Tibial artery (tissue), 4 donors: ENCODE measurements around the gene LGR6.

Experiments used
- DNase-seq, 2 donors: peaks; one replicate each; pipeline ENCODE4 v3.0.0-alpha.2; 2019
- H3K27ac ChIP-seq, 2 donors: fragments of 200-600 bp; sonication (generic) in 1 of 2; 1 replicate in 1 of 2; 2 replicates in 1 of 2; pipeline ENCODE4 v1.5.1; 2018 to 2019; ENCODE audit warnings: mild to moderate bottlenecking in 1 of 2
- H3K27me3 ChIP-seq, 2 donors: fragments of 200-600 bp; sonication (generic) in 1 of 2; one replicate each; pipeline versions ENCODE4 v1.5.1 to v1.6.0; 2016 to 2019
- H3K36me3 ChIP-seq, 3 donors: fragments of 200-600 bp; sonication (generic) in 2 of 3; one replicate each; pipeline ENCODE4 v1.5.1; 2016 to 2019; ENCODE audit warnings: mild to moderate bottlenecking in 2 of 3
- H3K4me1 ChIP-seq, 4 donors: fragments of 200-600 bp; sonication (generic) in 2 of 4; 1 replicate in 3 of 4; 2 replicates in 1 of 4; pipeline ENCODE4 v1.5.1; 2016 to 2019
- H3K4me3 ChIP-seq, 2 donors: fragments of 200-600 bp; sonication (generic) in 1 of 2; 1 replicate in 1 of 2; 2 replicates in 1 of 2; pipeline ENCODE4 v1.5.1; 2018 to 2019; ENCODE audit warnings: mild to moderate bottlenecking in 2 of 2
- H3K9me3 ChIP-seq, 3 donors: fragments of 200-600 bp; sonication (generic) in 1 of 3; one replicate each; pipeline ENCODE4 v1.5.1; 2016 to 2019
- CTCF ChIP-seq, 2 experiments: fragments of 200-600 bp in 1 of 2; fragments of 450-650 bp in 1 of 2; IDR thresholded peaks; one replicate each; pipeline ENCODE4 v1.5.1; 2017 to 2019; ENCODE audit warnings: antibody characterized with exemption in 2 of 2, mild to moderate bottlenecking in 1 of 2, moderate library complexity in 1 of 2
- intact Hi-C: fragments of 100-400 bp; cut with DNase I; formaldehyde crosslinking; loops from one replicate; pipeline ENCODE4 v1.15.0; 2023; ENCODE audit warnings: low total_unique reads

Gene LGR6

GRCh38 chr1:202283379-202283844, 89.8 kb downstream of the LGR6 start:
- Histone ChIP-seq H3K27ac (peak overlapping the region in 1 of 2 donors; percentile 78), H3K4me3 (no peak overlapping the region), H3K36me3 (no peaks in the 10 kb centered on the region), H3K9me3 (no peaks in the 10 kb centered on the region), H3K4me1 (peaks cover 0 to 77% (median 55%) of the 10 kb centered on the region in 4 donors), H3K27me3 (no peaks in the 10 kb centered on the region)
- DNase-seq = peak in 1 of 2 donors; percentile 62
- TF ChIP-seq CTCF (IDR thresholded peaks at IDR 0.05) = no peak
- intact Hi-C loops = no loop called here

GRCh38 chr1:202283991-202284390, 90.4 kb downstream of the LGR6 start:
- intact Hi-C loops = no loop called here
- peaks cover 0 to 77% (median 55%) of the 10 kb centered on the region in 4 donors for H3K4me1 ChIP-seq
- no peak for TF ChIP-seq CTCF (IDR thresholded peaks at IDR 0.05)
- DNase-seq = no peak
- H3K9me3 ChIP-seq = no peaks in the 10 kb centered on the region
- H3K36me3 ChIP-seq = no peaks in the 10 kb centered on the region
- no peak overlapping the region for H3K4me3 ChIP-seq
- no peaks in the 10 kb centered on the region for H3K27me3 ChIP-seq
- H3K27ac ChIP-seq = peak overlapping the region in 1 of 2 donors; percentile 78

- H3K27me3 ChIP-seq = no peaks in the 10 kb centered on the region
- peak overlapping the region; percentile 65 to 78 for H3K27ac ChIP-seq
- DNase-seq = no peak
Measured at GRCh38 chr1:202285908-202286307, 92.3 kb downstream of the LGR6 start.

GRCh38 chr1:202286622-202287097, 93.1 kb downstream of the LGR6 start:
- no peak overlapping the region for H3K4me3 ChIP-seq
- DNase-seq = peak; percentile 48 to 89
- peak overlapping the region; percentile 65 to 78 for H3K27ac ChIP-seq
- H3K9me3 ChIP-seq = no peaks in the 10 kb centered on the region
- peak in 1 of 2 experiments; percentile 50 for TF ChIP-seq CTCF (IDR thresholded peaks at IDR 0.05)
- intact Hi-C loops = no loop called here
- no peaks in the 10 kb centered on the region for H3K36me3 ChIP-seq
- peaks cover 0 to 62% (median 39%) of the 10 kb centered on the region in 4 donors for H3K4me1 ChIP-seq
- H3K27me3 ChIP-seq = no peaks in the 10 kb centered on the region

More at GRCh38 chr1:202285908-202286307, 92.3 kb downstream of the LGR6 start:
- TF ChIP-seq CTCF (IDR thresholded peaks at IDR 0.05) = no peak
- Histone ChIP-seq H3K4me3 (no peak overlapping the region), H3K9me3 (no peaks in the 10 kb centered on the region), H3K36me3 (no peaks in the 10 kb centered on the region), H3K4me1 (peaks cover 0 to 66% (median 47%) of the 10 kb centered on the region in 4 donors)
- intact Hi-C loops = no loop called here

GRCh38 chr1:202287196-202287595, 93.6 kb downstream of the LGR6 start:
- Histone ChIP-seq H3K27ac (peak overlapping the region; percentile 65 to 78), H3K36me3 (no peaks in the 10 kb centered on the region), H3K4me1 (peaks cover 0 to 62% (median 36%) of the 10 kb centered on the region in 4 donors)

More at GRCh38 chr1:202287196-202287595, 93.6 kb downstream of the LGR6 start:
- DNase-seq = no peak
- Histone ChIP-seq H3K9me3 (no peaks in the 10 kb centered on the region), H3K27me3 (no peaks in the 10 kb centered on the region), H3K4me3 (no peak overlapping the region)
- intact Hi-C loops = no loop called here
- TF ChIP-seq CTCF (IDR thresholded peaks at IDR 0.05) = no peak
